H9 (cell line): ENCODE results near the gene PGLYRP3. TPM values are rescaled to one million over a fixed set of nuclear protein-coding genes. Genes with fewer than 3 reads are reported as not detected.

Experiments used
- DNase-seq: peaks from one replicate; pipeline ENCODE4 v3.0.0-alpha.2; 2017
- H2AFZ ChIP-seq: one replicate; pipeline ENCODE4 v1.6.1; 2013; ENCODE audit warnings: mild to moderate bottlenecking, low read length, control low read depth, moderate library complexity
- H2AK5ac ChIP-seq: 2 replicates; pipeline ENCODE4 v1.6.1; 2013; ENCODE audit warnings: low read length, control low read depth, mixed read lengths; ENCODE audit not compliant: insufficient read length
- H2BK120ac ChIP-seq: one replicate; pipeline ENCODE4 v1.6.1; 2013; ENCODE audit warnings: low read depth, mild to moderate bottlenecking, low read length, control low read depth, inconsistent platforms; ENCODE audit not compliant: poor library complexity, severe bottlenecking
- H2BK12ac ChIP-seq: 2 replicates; pipeline ENCODE4 v1.6.1; 2013; ENCODE audit warnings: low read length, control low read depth, mixed read lengths, low read depth; ENCODE audit not compliant: insufficient read length
- H2BK15ac ChIP-seq: 2 replicates; pipeline ENCODE4 v1.6.1; 2013; ENCODE audit warnings: low read depth, low read length, control low read depth
- H2BK20ac ChIP-seq: one replicate; pipeline ENCODE4 v1.6.1; 2013; ENCODE audit warnings: low read depth, mild to moderate bottlenecking, low read length, control low read depth, inconsistent platforms; ENCODE audit not compliant: poor library complexity, severe bottlenecking
- H2BK5ac ChIP-seq: 2 replicates; pipeline ENCODE4 v1.6.1; 2013; ENCODE audit warnings: low read length, control low read depth, mixed read lengths; ENCODE audit not compliant: insufficient read length
- H3K14ac ChIP-seq: 2 replicates; pipeline ENCODE4 v1.6.1; 2013; ENCODE audit warnings: low read length, control low read depth; ENCODE audit not compliant: insufficient read depth
- H3K18ac ChIP-seq: 2 replicates; pipeline ENCODE4 v1.6.1; 2013; ENCODE audit warnings: low read depth, mild to moderate bottlenecking, mixed read lengths, low read length, control low read depth; ENCODE audit not compliant: insufficient read length
- H3K23ac ChIP-seq: 2 replicates; pipeline ENCODE4 v1.6.1; 2013; ENCODE audit warnings: low read length, control low read depth, mixed read lengths, low read depth; ENCODE audit not compliant: insufficient read length
- H3K23me2 ChIP-seq: 2 replicates; pipeline ENCODE4 v1.6.1; 2013; ENCODE audit warnings: low read depth, mild to moderate bottlenecking, mixed read lengths, low read length, control low read depth; ENCODE audit not compliant: insufficient read length, poor library complexity, severe bottlenecking
- H3K27ac ChIP-seq: 2 replicates; pipeline ENCODE4 v1.5.1; 2013; ENCODE audit warnings: low read length, control low read depth, mixed read lengths, low read depth; ENCODE audit not compliant: insufficient read length
- H3K27me3 ChIP-seq: 2 replicates; pipeline ENCODE4 v1.6.1; 2013; ENCODE audit warnings: low read length, control low read depth, inconsistent platforms; ENCODE audit not compliant: insufficient read depth
- H3K4ac ChIP-seq: 2 replicates; pipeline ENCODE4 v1.6.1; 2013; ENCODE audit warnings: low read depth, mild to moderate bottlenecking, control low read depth, inconsistent platforms, low read length, moderate library complexity
- H3K4me1 ChIP-seq: 2 replicates; pipeline ENCODE4 v1.6.1; 2013; ENCODE audit warnings: low read length, control low read depth, inconsistent platforms; ENCODE audit not compliant: insufficient read depth
- H3K4me2 ChIP-seq: 2 replicates; pipeline ENCODE4 v1.6.1; 2013; ENCODE audit warnings: low read length, control low read depth, mixed read lengths; ENCODE audit not compliant: insufficient read length, insufficient read depth
- H3K56ac ChIP-seq: 2 replicates; pipeline ENCODE4 v1.6.1; 2013; ENCODE audit warnings: low read depth, mild to moderate bottlenecking, mixed read lengths, low read length, control low read depth; ENCODE audit not compliant: insufficient read length
- H3K79me1 ChIP-seq: 2 replicates; pipeline ENCODE4 v1.6.1; 2013; ENCODE audit warnings: low read depth, mild to moderate bottlenecking, moderate library complexity, low read length, control low read depth, inconsistent platforms; ENCODE audit not compliant: insufficient read depth, poor library complexity, severe bottlenecking
- H3K79me2 ChIP-seq: 2 replicates; pipeline ENCODE4 v1.6.1; 2013; ENCODE audit warnings: low read length, control low read depth, inconsistent platforms; ENCODE audit not compliant: insufficient read depth
- H3K9ac ChIP-seq: 2 replicates; pipeline ENCODE4 v1.6.1; 2013; ENCODE audit warnings: low read length, control low read depth, mixed read lengths; ENCODE audit not compliant: insufficient read length; ENCODE audit errors: extremely low read depth
- H3K9me3 ChIP-seq: one replicate; pipeline ENCODE4 v1.6.1; 2013; ENCODE audit warnings: low read depth, low read length, inconsistent platforms; ENCODE audit not compliant: control insufficient read depth
- H3T11ph ChIP-seq: one replicate; pipeline ENCODE4 v1.6.1; 2013; ENCODE audit warnings: mild to moderate bottlenecking, low read length, control low read depth, inconsistent platforms
- H4K20me1 ChIP-seq: one replicate; pipeline ENCODE4 v1.6.1; 2013; ENCODE audit not compliant: control insufficient read depth, insufficient read length, insufficient read depth
- H4K5ac ChIP-seq: 2 replicates; pipeline ENCODE4 v1.6.1; 2013; ENCODE audit warnings: low read depth, mild to moderate bottlenecking, mixed read lengths, low read length, control low read depth; ENCODE audit not compliant: insufficient read length
- H4K8ac ChIP-seq: replicated peaks from 2 replicates; pipeline ENCODE4 v1.6.1; 2013; ENCODE audit warnings: low read length, control low read depth, mixed read lengths, low read depth; ENCODE audit not compliant: insufficient read length
- H4K91ac ChIP-seq: 2 replicates; pipeline ENCODE4 v1.6.1; 2013; ENCODE audit warnings: low read depth, mild to moderate bottlenecking, moderate library complexity, mixed read lengths, low read length, control low read depth; ENCODE audit not compliant: insufficient read length
- H3K27ac Mint-ChIP-seq, 3 experiments: 2 replicates in 2 of 3; 3 replicates in 1 of 3; pipeline ENCODE4 v1.8.0; 2020 to 2021; ENCODE audit warnings: mixed read lengths in 3 of 3, mild to moderate bottlenecking in 1 of 3, moderate library complexity in 1 of 3
- H3K27me3 Mint-ChIP-seq: 2 replicates; pipeline ENCODE4 v1.8.0; 2021; ENCODE audit warnings: low read depth, mild to moderate bottlenecking, moderate library complexity, mixed read lengths
- H3K36me3 Mint-ChIP-seq, 3 experiments: 2 replicates in 2 of 3; 3 replicates in 1 of 3; pipeline ENCODE4 v1.8.0; 2020 to 2021; ENCODE audit warnings: low read depth in 3 of 3, mixed read lengths in 3 of 3; ENCODE audit not compliant: insufficient read depth in 1 of 3
- H3K4me1 Mint-ChIP-seq, 2 experiments: 2 replicates each; pipeline ENCODE4 v1.8.0; 2020; ENCODE audit warnings: mixed read lengths in 2 of 2
- H3K4me3 Mint-ChIP-seq, 2 experiments: 2 replicates in 1 of 2; 3 replicates in 1 of 2; pipeline ENCODE4 v1.8.0; 2020 to 2021; ENCODE audit warnings: mild to moderate bottlenecking in 2 of 2, mixed read lengths in 2 of 2, moderate library complexity in 1 of 2
- H3K9me3 Mint-ChIP-seq, 2 experiments: 2 replicates in 1 of 2; 3 replicates in 1 of 2; pipeline ENCODE4 v1.8.0; 2020; ENCODE audit warnings: mild to moderate bottlenecking in 2 of 2, mixed read lengths in 2 of 2, moderate library complexity in 1 of 2
- CTCF ChIP-seq: fragments of 200-600 bp; sonication (generic); conservative IDR thresholded peaks from 3 replicates; pipeline ENCODE4 v1.8.0; 2021; ENCODE audit warnings: antibody characterized with exemption, mild to moderate bottlenecking
- WGBS: extraction: QIAGEN DNeasy Blood & Tissue Kit; methylation state at CpG from one replicate; pipeline ENCODE4 v1.1.7; 2013; ENCODE audit warnings: missing lambda C conversion rate, low lambda C conversion rate, mixed read lengths; ENCODE audit not compliant: insufficient read length; ENCODE audit errors: extremely low coverage; 5-methylcytosine and 5-hydroxymethylcytosine counted together
- total RNA-seq: library from RNA; stranded (reverse); gene quantifications from 2 replicates; pipeline ENCODE4 v1.2.1, GENCODE V29; 2021

PGLYRP3 gene
- total RNA-seq, 1 experiment from 2014 or later = not detected

GRCh38 chr1:153359241-153359640, 46.5 kb upstream of the PGLYRP3 start:
- Histone ChIP-seq H3K18ac (no peak overlapping the region), H4K5ac (no peak overlapping the region), H3K23me2 (no peaks in the 10 kb centered on the region), H3K79me2 (no peaks in the 10 kb centered on the region), H2BK120ac (no peak overlapping the region), H2AFZ (no peak overlapping the region), H3K79me1 (no peaks in the 10 kb centered on the region), H3K9me3 (no peaks in the 10 kb centered on the region), H3T11ph (no peak overlapping the region), H3K4me1 (no peaks in the 10 kb centered on the region), H3K56ac (no peak overlapping the region), H3K14ac (no peak overlapping the region), H4K8ac (no peak overlapping the region), H4K91ac (no peak overlapping the region), H2AK5ac (no peak overlapping the region), H2BK15ac (no peak overlapping the region), H3K4me2 (no peak overlapping the region), H3K4ac (no peak overlapping the region), H4K20me1 (no peaks in the 10 kb centered on the region), H2BK5ac (no peak overlapping the region), H3K23ac (no peak overlapping the region), H2BK20ac (no peak overlapping the region), H3K27ac (no peak overlapping the region), H2BK12ac (no peak overlapping the region), H3K9ac (no peak overlapping the region), H3K27me3 (no peaks in the 10 kb centered on the region)
- Mint-ChIP-seq H3K36me3 (no peaks in the 10 kb centered on the region), H3K9me3 (peaks cover 0 to 8% of the 10 kb centered on the region in 2 experiments; a peak in 2 of 5 replicates), H3K27me3 (no peaks in the 10 kb centered on the region; the same call in 1 of the 2 replicates), H3K27ac (no peak overlapping the region), H3K4me3 (no peak overlapping the region), H3K4me1 (no peaks in the 10 kb centered on the region)
- TF ChIP-seq CTCF = no peak
- WGBS = no CpG with 5 or more reads among the region's 6 CpGs
- DNase-seq = no peak
